GM20431 (cell line): Measurements from ENCODE around the gene PDPK1.
"Not testable (repeated sequence)": the region's sequence is repeated elsewhere in the genome, so short reads cannot be mapped to it uniquely, and the experiment has no call there.

Source experiments
- in situ Hi-C: fragments of 300-500 bp; cut with MseI, MboI; formaldehyde crosslinking; loops from one replicate; pipeline ENCODE4 v1.15.0; 2020; ENCODE audit warnings: low sequenced_read_pairs; ENCODE audit not compliant: unreplicated experiment

PDPK1 gene

DNA sequence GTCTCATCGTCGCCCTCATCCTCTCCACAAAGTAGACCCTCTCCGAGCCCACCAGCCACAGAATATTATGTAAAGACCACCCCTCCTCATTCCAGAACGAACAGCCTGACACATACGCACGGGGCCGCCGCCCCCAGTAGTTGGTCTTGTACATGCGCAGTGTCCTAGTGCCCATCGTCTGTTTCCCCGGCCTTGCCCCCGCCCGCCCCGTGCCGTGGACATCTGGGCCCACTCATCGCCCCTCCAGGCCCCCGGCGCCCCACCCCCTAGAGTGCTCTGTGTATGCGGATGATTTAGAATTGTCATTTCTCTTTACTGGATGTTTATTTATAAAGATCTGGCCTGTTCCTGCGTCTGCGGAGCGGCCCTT is 18.1 kb upstream of the PDPK1 start:
- in situ Hi-C loops = no loop called here

DNA sequence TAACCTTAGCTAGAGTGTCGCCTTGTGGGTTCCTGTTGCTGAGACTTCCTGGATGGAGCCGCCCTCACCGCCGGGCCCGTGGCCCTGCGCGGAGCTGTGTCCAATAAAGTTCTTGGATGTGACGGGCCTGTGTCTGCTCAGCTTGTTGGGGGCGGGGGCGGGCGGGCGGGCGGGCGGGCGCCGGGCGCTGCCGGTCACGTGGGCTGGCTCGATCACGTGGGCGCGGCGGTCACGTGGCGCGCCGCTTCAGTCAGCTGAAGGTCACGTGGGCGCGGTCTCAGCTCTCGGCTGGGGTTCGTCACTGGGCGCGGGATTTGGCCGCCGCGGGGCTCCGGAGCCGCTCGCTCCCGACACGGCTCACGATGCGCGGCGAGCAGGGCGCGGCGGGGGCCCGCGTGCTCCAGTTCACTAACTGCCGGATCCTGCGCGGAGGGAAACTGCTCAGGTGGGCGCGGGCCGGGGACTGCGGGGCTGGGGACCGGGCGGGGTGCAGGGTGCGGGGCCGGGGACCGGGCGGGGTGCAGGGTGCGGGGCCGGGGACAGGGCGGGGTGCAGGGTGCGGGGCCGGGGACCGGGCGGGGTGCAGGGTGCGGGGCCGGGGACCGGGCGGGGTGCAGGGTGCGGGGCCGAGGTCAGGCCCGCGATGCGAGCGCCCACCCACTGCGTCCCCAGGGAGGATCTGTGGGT is 17.6 kb upstream of the PDPK1 start, which contains the start of gene AMDHD2:
Gene AMDHD2, plus strand, starts transcription at position 275 of the 687 bp plus-strand sequence. Its CDS starts 88 bp downstream, at position 363.
- in situ Hi-C loops = no loop called here

DNA sequence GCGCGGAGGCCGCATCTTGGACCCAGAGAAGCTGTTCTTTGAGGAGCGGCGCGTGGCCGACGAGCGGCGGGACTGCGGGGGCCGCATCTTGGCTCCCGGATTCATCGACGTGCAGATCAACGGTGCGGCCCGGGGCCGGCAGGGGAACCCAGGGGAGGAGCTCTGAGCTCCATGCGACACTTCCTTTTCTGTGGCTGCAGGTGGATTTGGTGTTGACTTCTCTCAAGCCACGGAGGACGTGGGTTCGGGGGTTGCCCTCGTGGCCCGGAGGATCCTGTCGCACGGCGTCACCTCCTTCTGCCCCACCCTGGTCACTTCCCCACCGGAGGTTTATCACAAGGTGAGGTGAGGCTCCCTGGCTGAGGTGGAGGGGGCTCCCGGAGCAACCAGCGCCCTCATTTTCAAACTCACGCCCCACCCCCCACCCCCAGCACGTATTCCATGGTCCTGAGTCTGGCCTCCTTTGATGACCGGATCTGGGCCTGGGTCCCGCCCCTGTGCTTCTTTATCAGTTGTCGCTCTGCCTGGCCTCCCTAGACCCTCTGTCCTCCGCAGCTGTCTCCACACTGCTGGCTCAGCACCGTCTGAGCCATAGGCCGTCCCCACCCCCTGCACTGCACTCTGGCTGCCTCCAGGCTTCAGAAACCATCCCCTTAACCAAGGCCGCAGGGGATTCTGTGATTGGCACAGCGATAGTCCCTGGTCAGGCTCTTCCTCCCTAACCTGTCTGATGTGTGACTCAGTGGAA is 16.9 kb upstream of the PDPK1 start:
- in situ Hi-C loops = no loop called here

GRCh38 chr16:2523801-2524231 is 14.0 kb upstream of the PDPK1 start:
- in situ Hi-C loops = no loop called here

GRCh38 chr16:2524339-2524938 is 13.4 kb upstream of the PDPK1 start:
- in situ Hi-C loops = no loop called here

GRCh38 chr16:2526135-2526534 is 11.7 kb upstream of the PDPK1 start:
- in situ Hi-C loops = no loop called here

DNA sequence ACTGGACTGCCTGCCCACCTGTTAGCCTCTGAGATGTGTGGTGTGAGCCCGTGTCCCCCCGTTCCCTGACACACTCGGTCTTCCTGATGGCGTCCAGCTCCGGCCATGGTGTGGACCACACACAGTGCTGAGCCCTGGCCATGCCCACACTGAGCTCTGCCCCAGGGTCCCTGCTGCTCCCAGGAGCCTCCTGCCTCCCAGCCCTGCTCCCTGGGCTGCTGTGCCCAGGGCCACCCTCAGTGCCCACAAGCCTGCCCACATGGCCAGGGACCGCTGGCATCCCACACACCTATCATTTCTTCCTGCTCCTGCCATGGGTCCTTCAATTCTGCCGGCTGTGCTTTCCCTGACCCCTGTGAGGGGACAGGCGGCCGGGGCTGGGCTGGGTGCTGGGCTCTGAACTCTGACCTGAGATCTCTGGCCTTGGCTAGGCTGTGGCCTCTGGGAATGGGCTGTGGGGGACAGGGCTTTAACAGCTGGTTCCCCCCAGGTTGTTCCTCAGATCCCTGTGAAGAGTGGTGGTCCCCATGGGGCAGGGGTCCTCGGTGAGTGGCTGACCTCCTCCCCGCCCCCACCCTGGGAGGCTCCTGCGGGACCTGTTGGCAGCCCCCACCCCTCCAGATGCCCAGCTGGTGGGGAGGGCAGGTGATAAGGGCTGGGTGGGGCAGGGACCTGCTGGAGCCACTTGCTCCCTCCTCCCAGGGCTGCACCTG is 10.6 kb upstream of the PDPK1 start:
- in situ Hi-C loops = no loop called here

- in situ Hi-C loops = no loop called here
These were observed 10.1 kb upstream of the PDPK1 start for GRCh38 chr16:2527784-2528100.

DNA sequence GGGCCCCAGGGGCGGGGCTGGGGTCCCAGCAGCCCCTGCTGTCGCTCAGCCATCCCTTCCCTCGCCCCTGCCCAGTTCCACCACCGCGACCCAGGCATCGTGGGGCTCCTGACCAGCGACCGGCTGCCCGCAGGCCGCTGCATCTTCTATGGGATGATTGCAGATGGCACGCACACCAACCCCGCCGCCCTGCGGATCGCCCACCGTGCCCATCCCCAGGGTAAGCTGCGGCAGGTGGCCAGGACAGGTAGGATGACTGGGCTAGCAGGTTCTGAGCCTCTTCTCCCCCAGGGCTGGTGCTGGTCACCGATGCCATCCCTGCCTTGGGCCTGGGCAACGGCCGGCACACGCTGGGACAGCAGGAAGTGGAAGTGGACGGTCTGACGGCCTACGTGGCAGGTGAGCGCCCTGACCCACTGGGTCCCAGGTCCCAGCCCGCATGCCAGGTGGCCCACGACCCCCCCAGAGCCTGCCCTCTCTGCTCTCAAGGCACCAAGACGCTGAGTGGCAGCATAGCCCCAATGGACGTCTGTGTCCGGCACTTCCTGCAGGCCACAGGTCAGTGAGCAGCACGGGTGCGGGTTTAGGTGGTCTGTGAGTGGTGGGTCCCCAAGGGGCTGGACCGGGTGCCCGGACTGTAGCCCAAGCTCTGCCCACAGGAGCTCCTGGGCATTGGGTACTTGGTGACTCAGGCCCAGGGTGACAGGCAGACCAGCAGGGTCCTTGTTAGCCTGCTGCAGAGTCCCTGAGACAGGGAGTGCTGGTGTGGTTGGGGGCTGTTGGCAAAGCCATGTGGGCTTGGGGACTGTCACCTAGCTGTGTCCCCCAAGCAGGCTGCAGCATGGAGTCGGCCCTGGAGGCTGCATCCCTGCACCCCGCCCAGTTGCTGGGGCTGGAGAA is 9.4 kb upstream of the PDPK1 start:
- in situ Hi-C loops = no loop called here

GRCh38 chr16:2529061-2529931 is 8.5 kb upstream of the PDPK1 start:
- in situ Hi-C loops = no loop called here

DNA sequence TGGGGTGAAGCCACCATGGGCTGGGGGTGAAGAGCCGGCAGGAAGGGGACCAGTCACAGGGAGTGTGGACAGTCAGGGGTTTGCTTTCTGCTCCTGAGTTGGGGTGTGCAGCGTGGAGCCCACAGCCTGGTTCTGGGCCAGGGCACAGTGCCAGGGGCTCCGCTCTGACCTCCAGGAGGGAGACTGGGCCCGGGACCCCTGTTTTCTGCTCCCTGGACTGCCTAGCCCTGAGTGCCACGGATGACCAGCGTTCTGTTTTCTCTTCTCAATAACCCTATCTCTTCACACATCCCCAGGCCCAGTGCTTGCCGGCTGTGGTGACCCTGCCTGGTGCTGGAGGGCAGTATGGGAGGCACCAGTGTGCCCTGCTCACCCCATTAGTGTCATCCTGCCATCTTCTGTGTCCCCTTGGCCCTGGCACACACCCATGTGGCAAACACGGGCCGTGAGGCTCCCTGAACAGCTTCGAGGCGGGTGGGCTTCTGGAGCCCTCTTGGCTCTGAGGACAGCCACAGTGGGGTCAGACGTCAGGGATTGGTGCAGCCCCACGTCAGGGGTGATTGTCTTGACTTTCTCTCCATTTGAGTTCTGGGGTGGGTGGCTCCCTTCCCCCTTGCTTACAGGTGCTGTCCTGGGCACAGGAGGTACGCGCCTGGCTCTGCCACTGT is 7.7 kb upstream of the PDPK1 start:
- in situ Hi-C loops = no loop called here

- in situ Hi-C loops = no loop called here
These were observed 7.0 kb upstream of the PDPK1 start for GRCh38 chr16:2530629-2531318.

- in situ Hi-C loops = no loop called here
These were observed 6.5 kb upstream of the PDPK1 start, which contains the start of gene CEMP1 for GRCh38 chr16:2531371-2531695. Gene CEMP1 (minus strand): TSS chr16:2531408. CDS start chr16:2531073, 335 bp downstream.

GRCh38 chr16:2531696-2532493 is 5.9 kb upstream of the PDPK1 start:
- in situ Hi-C loops = no loop called here

DNA sequence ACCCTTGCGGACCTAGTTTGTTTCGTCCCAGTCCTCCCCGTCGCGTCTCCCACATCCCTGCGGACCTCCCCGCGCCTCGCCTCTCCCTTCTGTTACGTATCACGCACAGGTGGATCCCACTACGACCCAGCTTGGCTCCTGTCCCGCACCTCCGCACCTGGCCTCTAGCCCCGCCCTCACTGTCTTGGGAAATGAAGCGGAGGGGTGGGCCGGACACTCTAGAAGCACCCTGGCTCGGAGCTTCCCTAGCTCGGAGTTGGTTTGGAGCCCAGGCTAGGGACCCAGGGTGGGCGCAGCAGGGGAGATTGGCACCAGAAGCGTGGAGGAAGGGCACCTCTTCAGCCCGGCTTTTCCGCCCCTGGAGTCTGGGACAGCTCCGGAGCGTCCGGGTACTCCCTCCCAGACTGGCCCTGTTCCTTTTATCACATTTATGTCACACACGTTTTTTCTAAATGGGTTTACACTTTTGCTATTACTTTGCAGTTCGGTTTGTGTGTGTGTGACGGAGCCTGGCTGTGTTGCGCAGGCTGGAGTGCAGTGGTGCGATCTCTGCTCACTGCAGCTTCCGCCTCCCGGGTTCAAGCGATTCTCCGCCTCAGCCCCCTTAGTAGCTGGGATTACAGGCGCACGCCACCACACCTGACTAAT is 5.2 kb upstream of the PDPK1 start:
- in situ Hi-C loops = no loop called here

GRCh38 chr16:2533142-2533755 is 4.6 kb upstream of the PDPK1 start:
- in situ Hi-C loops = not testable (repeated sequence)
